Measurements from ENCODE around the gene LRRC9. TPM values are rescaled to one million over a fixed set of nuclear protein-coding genes. Genes with fewer than 3 reads are reported as not detected.

Gene LRRC9
- total and polyA plus RNA-seq, 8 donors: 0.09 to 0.31 (median 0.19) TPM; not detected in 5

GRCh38 chr14:60106339-60106738, 186.4 kb downstream of the LRRC9 start:
- FAIRE-seq: no peak

DNA sequence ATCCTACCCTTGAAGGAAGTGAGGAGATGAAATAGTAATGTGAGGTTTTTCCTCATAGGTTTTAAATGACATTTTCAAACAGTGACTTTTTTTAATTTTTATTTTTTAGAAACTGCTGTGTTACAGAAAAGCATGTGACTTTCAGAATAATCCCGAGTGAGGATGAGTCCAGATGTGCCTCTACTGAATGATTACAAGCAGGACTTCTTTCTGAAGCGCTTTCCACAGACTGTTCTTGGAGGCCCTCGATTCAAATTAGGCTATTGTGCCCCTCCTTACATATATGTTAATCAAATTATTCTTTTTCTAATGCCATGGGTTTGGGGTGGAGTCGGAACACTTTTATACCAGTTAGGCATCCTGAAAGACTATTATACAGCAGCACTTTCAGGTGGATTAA, 187.5 kb downstream of the LRRC9 start:
- peaks cover 5 to 10% (median 8%) of the 10 kb centered on the region in 3 donors for H3K4me1 ChIP-seq
- no peaks in the 10 kb centered on the region for H3K9me3 ChIP-seq
- FAIRE-seq (no peak), ATAC-seq (no peak), DNase-seq (no peak)
- no peak for TF ChIP-seq CTCF (IDR thresholded peaks at IDR 0.05)
- no peaks in the 10 kb centered on the region for H3K36me3 ChIP-seq
- no peak overlapping the region for H3K27ac ChIP-seq
- H3K4me3 ChIP-seq: no peak overlapping the region
- H3K27me3 ChIP-seq: no peaks in the 10 kb centered on the region
- WGBS, 2 donors: 86 to 88% methylated on average over 4 of the region's 4 CpGs
- intact Hi-C loops (cut with DNase I): loop anchor here in 1 of 3 donors (10.0 kb wide), 1 partner anchor 47 kb away; no protein-coding TSS in a partner anchor

More at GRCh38 chr14:60106339-60106738, 186.4 kb downstream of the LRRC9 start:
- no peak for TF ChIP-seq CTCF (IDR thresholded peaks at IDR 0.05)
- Histone ChIP-seq H3K4me3 (no peak overlapping the region), H3K4me1 (peaks cover 6 to 14% (median 8%) of the 10 kb centered on the region in 3 donors), H3K27me3 (no peaks in the 10 kb centered on the region), H3K9me3 (no peaks in the 10 kb centered on the region), H3K36me3 (no peaks in the 10 kb centered on the region), H3K27ac (no peak overlapping the region)
- ATAC-seq (peak in 2 of 4 donors; percentile 67 to 75), DNase-seq (no peak)
- WGBS, 2 donors: 67 to 77% methylated on average over 2 of the region's 2 CpGs
- intact Hi-C loops (cut with DNase I): loop anchor here in 1 of 3 donors (10.0 kb wide), 1 partner anchor 48 kb away; no protein-coding TSS in a partner anchor

GRCh38 chr14:60111732-60112131, 191.8 kb downstream of the LRRC9 start:
- FAIRE-seq (no peak), DNase-seq (no peak), ATAC-seq (no peak)
- no peaks in the 10 kb centered on the region for H3K9me3 ChIP-seq
- H3K27ac ChIP-seq: no peak overlapping the region
- intact Hi-C loops (cut with DNase I): no loop called here
- 86 to 92% methylated on average over 2 of the region's 2 CpGs for WGBS, 2 donors
- peaks cover 0 to 7% (median 0%) of the 10 kb centered on the region in 3 donors for H3K36me3 ChIP-seq
- H3K4me3 ChIP-seq: no peak overlapping the region
- TF ChIP-seq CTCF (IDR thresholded peaks at IDR 0.05): no peak
- no peaks in the 10 kb centered on the region for H3K4me1 ChIP-seq
- H3K27me3 ChIP-seq: no peaks in the 10 kb centered on the region

Other genes with a start within 250 kb of the LRRC9 start
- gene RTN1, start 49.4 kb upstream of the LRRC9 start, total RNA-seq: 1 to 10 TPM in 5 of 6 donors, under 1 TPM in 1; 0.97 to 6.2 (median 3.2) TPM
- gene RTN1, start 49.4 kb upstream of the LRRC9 start, polyA plus RNA-seq: 10 to 100 TPM in 1 of 2 donors, 1 to 10 TPM in 1; 7.6 to 42.0 TPM
- 10 to 100 TPM; 13.7 to 24.0 (median 16.1) TPM for gene PCNX4, start 171.8 kb downstream of the LRRC9 start, total RNA-seq
- gene PCNX4, start 171.8 kb downstream of the LRRC9 start, polyA plus RNA-seq: 10 to 100 TPM in 1 of 2 donors, 1 to 10 TPM in 1; 9.5 to 21.6 TPM
- gene DHRS7, start 245.3 kb downstream of the LRRC9 start, total RNA-seq: 10 to 100 TPM; 29.4 to 65.4 (median 37.9) TPM
- gene DHRS7, start 245.3 kb downstream of the LRRC9 start, polyA plus RNA-seq: 10 to 100 TPM; 31.6 to 52.4 TPM

Measured in pancreas (tissue), 10 donors.